GM18526 (cell line): Measurements from ENCODE around the gene MAST4.

Experiments
- POLR2A ChIP-seq: IDR thresholded peaks from 3 replicates; pipeline ENCODE4 v1.6.1; 2011; ENCODE audit not compliant: insufficient read length; ENCODE audit errors: extremely low read depth

MAST4 gene

DNA sequence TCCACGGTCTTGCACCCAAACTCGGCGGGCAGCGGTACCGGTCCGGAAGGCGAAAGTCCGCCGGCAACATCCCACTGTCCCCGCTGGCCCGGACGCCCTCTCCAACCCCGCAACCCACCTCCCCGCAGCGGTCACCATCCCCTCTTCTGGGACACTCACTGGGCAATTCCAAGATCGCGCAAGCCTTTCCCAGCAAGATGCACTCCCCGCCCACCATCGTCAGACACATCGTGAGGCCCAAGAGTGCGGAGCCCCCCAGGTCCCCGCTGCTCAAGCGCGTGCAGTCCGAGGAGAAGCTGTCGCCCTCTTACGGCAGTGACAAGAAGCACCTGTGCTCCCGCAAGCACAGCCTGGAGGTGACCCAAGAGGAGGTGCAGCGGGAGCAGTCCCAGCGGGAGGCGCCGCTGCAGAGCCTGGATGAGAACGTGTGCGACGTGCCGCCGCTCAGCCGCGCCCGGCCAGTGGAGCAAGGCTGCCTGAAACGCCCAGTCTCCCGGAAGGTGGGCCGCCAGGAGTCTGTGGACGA, 567.1 kb downstream of the MAST4 start:
- no peak for TF ChIP-seq POLR2A

DNA sequence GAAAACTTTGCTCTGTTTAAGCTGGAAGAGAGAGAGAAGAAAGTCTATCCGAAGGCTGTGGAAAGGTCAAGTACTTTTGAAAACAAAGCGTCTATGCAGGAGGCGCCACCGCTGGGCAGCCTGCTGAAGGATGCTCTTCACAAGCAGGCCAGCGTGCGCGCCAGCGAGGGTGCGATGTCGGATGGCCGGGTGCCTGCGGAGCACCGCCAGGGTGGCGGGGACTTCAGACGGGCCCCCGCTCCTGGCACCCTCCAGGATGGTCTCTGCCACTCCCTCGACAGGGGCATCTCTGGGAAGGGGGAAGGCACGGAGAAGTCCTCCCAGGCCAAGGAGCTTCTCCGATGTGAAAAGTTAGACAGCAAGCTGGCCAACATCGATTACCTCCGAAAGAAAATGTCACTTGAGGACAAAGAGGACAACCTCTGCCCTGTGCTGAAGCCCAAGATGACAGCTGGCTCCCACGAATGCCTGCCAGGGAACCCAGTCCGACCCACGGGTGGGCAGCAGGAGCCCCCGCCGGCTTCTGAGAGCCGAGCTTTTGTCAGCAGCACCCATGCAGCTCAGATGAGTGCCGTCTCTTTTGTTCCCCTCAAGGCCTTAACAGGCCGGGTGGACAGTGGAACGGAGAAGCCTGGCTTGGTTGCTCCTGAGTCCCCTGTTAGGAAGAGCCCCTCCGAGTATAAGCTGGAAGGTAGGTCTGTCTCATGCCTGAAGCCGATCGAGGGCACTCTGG, 567.8 kb downstream of the MAST4 start:
- no peak for TF ChIP-seq POLR2A

DNA sequence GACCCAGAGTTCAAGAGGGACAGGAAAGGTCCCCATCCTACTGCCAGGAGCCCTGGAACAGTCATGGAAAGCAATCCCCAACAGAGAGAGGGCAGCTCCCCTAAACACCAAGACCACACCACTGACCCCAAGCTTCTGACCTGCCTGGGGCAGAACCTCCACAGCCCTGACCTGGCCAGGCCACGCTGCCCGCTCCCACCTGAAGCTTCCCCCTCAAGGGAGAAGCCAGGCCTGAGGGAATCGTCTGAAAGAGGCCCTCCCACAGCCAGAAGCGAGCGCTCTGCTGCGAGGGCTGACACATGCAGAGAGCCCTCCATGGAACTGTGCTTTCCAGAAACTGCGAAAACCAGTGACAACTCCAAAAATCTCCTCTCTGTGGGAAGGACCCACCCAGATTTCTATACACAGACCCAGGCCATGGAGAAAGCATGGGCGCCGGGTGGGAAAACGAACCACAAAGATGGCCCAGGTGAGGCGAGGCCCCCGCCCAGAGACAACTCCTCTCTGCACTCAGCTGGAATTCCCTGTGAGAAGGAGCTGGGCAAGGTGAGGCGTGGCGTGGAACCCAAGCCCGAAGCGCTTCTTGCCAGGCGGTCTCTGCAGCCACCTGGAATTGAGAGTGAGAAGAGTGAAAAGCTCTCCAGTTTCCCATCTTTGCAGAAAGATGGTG, 568.8 kb downstream of the MAST4 start:
- no peak for TF ChIP-seq POLR2A

DNA sequence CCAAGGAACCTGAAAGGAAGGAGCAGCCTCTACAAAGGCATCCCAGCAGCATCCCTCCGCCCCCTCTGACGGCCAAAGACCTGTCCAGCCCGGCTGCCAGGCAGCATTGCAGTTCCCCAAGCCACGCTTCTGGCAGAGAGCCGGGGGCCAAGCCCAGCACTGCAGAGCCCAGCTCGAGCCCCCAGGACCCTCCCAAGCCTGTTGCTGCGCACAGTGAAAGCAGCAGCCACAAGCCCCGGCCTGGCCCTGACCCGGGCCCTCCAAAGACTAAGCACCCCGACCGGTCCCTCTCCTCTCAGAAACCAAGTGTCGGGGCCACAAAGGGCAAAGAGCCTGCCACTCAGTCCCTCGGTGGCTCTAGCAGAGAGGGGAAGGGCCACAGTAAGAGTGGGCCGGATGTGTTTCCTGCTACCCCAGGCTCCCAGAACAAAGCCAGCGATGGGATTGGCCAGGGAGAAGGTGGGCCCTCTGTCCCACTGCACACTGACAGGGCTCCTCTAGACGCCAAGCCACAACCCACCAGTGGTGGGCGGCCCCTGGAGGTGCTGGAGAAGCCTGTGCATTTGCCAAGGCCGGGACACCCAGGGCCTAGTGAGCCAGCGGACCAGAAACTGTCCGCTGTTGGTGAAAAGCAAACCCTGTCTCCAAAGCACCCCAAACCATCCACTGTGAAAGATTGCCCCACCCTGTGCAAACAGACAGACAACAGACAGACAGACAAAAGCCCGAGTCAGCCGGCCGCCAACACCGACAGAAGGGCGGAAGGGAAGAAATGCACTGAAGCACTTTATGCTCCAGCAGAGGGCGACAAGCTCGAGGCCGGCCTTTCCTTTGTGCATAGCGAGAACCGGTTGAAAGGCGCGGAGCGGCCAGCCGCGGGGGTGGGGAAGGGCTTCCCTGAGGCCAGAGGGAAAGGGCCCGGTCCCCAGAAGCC, 569.6 kb downstream of the MAST4 start:
- no peak for TF ChIP-seq POLR2A

DNA sequence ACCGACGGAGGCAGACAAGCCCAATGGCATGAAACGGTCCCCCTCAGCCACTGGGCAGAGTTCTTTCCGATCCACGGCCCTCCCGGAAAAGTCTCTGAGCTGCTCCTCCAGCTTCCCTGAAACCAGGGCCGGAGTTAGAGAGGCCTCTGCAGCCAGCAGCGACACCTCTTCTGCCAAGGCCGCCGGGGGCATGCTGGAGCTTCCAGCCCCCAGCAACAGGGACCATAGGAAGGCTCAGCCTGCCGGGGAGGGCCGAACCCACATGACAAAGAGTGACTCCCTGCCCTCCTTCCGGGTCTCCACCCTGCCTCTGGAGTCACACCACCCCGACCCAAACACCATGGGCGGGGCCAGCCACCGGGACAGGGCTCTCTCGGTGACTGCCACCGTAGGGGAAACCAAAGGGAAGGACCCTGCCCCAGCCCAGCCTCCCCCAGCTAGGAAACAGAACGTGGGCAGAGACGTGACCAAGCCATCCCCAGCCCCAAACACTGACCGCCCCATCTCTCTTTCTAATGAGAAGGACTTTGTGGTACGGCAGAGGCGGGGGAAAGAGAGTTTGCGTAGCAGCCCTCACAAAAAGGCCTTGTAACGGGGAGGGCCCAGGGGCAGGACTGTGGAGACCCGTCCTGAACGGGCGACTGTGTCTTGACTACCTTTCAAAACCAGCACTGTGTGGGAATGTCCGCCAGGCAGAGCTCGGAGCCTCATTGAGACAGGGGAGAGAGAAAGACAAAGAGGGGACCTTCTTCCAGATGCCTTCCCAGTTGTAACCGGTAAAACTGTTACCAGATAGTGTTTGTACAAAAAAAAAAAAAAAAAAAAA, 570.5 kb downstream of the MAST4 start:
- no peak for TF ChIP-seq POLR2A

DNA sequence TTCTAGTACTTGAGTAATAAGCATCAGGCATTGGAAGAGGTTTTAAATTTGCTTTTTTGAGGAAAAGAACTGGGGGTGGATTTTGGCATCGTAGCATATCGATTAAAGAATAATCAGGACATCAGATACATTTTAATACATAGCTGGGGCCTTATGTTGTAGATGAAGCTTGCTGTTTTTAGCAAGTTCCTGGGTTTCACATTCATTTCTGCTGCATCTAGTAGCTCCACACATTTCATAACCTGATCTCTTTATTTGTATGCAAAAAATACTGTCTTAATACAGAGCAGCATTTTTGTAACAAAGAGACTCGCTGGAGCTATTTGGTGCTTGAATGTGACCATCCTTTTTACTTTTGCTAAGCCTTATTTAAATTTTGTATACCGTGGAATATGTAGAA, 571.9 kb downstream of the MAST4 start:
- no peak for TF ChIP-seq POLR2A

DNA sequence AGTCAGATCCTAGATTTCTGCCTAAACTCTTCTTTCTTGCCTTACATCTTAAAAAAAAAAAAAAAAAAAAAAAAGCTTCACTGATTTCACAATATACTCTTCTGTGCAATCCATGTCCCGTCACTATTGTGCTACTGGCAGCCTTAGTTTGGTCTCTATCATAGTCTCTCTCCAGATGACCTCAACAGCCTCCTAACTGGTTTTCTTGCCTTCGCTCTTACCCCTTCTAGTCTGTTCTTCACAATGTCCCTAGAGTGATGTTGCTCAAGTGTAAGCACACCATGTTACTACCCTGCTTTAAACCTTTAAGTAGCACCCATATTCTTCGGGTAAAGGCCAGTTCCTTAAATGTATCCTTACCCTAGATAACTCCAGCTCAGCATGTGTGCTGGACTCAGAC, 574.6 kb downstream of the MAST4 start:
- TF ChIP-seq POLR2A = no peak

DNA sequence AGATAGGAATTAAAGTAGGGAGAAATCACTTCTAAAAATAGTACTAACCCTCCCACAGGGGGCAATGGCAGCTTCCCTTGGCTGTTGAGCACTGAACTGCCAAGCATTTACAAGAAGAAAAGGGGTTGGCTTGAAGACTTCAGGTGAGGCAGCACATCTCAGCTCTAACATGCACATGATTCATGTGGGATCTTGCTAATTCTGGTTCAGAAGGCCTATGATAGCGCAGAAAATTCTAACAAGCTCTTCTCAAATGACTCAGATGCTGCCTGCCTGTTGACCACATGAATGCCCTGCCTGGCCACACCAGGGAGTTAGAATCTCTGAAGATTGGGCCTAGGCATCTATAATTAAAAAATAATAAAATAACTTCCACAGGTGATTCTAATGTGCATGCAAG, 577.8 kb downstream of the MAST4 start:
- TF ChIP-seq POLR2A = no peak

DNA sequence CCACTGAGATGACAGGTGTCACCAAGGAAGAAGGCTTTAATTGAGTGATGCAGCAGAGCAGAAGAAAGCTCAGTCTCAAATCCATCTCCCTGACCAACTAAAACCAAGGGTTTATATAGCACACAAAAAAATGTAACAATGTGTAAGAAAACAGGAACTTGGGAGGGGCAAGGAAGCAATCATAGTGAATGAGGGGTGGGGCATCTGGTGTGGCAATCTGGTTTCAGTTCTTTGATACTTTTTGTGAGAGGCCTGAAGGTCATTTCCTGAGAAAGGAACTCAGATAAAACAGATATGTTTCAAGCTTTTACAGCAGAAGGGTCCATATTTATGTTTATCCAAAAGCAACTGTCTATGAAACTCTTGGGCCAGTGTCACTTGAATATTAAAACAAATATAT, 580.7 kb downstream of the MAST4 start:
- TF ChIP-seq POLR2A = no peak

DNA sequence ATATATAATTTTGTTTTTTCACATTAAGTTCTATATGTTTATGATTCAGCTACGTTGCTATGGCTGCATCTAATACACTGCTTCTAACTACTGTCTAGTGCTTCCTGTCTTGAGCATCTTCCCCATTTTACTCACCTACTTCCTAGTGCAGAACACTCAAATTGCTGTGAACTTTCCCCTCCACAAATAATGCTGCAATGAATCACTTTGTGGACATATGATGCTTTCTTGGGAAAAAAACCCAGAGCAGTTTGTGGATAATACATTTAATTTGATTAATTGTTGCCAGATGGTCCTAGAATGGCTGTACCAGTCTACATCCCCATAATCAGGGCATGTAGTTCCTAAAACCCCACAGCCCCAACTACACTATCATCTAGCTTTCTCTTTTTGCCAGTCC, 581.9 kb downstream of the MAST4 start:
- TF ChIP-seq POLR2A = no peak

DNA sequence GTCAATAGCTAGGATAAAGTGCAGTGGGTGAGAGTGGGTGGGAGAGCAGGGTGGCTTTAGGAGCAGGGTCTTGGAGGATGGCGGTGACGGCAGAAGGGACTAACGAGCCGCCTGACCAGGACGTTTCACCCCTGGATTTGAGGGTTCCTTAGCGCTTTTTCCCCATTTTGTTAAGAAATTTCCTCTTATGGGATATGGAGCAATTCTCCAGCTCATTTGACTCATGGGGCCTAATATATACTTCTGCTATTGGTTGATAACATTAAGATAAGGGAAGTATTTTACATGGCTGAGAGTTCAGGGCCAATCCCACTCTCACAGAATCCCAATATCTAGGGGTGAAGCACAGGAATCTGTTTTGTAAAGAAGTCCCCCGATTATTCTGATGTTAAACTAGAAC, 582.8 kb downstream of the MAST4 start:
- TF ChIP-seq POLR2A = no peak

DNA sequence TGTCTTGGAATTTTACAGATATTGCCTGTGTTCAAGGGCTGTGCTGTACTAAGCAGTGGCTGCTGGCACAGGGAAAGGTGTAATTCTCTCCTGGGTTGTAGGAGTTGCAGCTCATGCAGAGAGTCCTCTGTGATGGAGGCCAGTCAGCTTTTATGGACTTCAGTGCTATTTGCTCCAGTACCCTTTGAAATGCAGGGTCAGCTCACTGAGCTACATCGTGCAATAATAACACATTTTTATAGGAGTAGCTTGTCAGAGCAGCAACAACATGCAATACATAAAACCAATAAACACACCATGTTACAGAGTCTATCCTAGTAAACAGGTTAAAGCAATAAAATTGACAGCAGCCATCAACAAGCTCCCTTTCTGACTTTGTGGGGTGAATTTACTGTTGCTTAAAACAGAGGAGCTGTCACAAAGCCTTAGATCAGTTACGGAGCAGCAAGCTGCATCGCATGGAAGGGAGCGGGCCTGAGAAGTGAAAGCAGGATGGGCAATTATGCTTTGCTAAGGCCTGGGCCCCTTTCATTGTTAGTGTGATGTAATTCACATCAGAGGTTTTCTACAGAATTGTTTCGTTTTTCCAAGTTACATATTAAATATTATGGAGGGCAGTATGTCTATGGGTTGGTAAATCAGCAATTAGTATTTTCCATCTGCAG, 583.6 kb downstream of the MAST4 start:
- TF ChIP-seq POLR2A = no peak

DNA sequence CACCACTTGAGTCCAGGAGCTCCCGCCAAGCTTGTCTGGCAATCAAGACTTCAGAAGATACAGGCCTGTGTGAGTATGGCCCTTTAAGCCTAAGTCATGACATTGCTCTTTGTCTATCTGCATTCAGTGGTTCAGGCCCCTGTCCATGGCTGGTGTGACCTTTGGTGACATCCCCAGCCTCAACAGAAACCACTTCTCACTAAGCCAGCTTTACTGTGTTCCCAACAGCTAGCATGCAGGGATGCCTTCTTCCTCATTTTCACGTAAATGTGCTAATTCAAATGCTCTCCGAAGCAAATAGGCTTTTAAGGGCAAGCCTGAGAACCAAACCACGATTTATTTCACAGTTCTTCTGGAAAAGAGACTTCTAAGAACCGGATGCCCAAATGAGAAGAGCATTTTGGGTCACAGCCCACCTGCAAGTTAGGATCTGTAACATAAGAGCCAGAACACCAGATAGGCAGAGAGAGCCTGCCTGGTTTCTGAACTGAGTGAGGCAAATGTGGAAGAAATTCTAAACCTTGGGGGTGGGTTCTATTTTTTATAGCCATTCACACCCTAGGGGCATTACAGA, 585.5 kb downstream of the MAST4 start:
- TF ChIP-seq POLR2A = no peak

DNA sequence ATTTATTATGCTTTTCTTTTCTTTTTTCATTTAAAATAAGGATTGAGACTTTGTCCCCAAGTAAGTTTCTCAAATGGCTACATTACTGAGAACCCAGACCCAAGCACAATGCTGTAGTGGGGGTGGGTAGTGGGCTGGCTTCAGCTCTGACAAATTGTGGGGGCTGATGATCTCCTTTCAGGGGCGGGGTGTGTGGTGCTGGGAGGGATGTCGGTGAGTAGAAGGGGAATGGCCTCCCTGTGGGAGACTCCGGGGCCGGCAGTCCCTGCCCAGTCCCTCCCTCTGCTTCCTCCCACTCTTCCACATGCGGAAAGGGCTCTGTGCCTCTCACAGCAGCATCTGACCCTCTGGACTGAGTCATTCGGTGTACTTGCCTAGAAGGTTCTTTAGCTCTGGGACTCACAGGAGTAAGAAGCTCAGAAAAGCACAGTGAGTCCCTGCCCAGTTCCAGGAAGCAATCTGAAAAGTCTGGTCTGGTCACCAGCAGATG, 586.2 kb downstream of the MAST4 start:
- TF ChIP-seq POLR2A = no peak
